Kidney glomerular epithelial cell (primary cell): ENCODE results near the gene ANXA1.

Experiments
- DNase-seq: peaks from one replicate; lab custom pipeline; 2025; lab: John Stamatoyannopoulos, UW

Gene ANXA1, protein sequence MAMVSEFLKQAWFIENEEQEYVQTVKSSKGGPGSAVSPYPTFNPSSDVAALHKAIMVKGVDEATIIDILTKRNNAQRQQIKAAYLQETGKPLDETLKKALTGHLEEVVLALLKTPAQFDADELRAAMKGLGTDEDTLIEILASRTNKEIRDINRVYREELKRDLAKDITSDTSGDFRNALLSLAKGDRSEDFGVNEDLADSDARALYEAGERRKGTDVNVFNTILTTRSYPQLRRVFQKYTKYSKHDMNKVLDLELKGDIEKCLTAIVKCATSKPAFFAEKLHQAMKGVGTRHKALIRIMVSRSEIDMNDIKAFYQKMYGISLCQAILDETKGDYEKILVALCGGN

DNA sequence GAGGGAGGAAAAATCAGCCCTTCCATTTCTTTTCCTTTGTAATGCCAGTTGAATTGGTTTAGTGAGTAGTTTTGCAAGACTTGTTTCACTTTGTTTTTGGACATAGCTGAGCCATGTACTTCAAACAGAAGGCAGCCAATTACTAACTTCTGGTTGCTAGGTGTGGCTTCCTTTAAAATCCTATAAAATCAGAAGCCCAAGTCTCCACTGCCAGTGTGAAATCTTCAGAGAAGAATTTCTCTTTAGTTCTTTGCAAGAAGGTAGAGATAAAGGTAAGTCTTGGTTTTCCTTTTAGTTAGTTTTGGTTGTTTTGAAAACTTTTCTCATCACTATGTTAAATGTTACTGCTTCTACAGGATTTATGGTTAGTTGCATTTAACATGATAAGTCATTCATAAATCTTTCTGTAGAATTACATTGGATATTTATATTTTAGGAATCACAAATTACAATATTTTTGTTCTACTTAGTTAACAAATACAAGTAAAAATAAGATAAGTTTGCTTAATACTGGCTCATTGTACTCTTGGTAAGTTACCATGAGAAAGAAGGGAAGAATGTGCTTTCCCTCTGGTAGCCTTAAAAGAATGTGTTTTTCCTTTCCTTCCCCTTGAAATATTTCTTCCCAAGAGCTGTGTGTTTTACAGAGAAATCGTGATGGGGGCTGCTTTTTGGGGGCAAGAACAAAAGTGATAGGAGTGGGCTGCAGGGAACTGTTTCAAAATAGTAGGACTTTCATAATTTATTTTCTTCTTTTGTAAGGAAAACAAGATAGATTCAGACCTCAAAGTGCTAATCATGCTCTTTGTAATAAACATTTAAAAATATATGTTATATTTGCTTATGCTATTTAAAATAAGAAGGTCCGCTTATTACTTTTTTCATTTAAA is at the start of gene ANXA1:
Gene ANXA1 (plus strand): TSS at position 213 of the 890 bp plus-strand sequence. CDS start 6,671 bp downstream, outside the sequence.
- peak; percentile 88 for DNase-seq

DNA sequence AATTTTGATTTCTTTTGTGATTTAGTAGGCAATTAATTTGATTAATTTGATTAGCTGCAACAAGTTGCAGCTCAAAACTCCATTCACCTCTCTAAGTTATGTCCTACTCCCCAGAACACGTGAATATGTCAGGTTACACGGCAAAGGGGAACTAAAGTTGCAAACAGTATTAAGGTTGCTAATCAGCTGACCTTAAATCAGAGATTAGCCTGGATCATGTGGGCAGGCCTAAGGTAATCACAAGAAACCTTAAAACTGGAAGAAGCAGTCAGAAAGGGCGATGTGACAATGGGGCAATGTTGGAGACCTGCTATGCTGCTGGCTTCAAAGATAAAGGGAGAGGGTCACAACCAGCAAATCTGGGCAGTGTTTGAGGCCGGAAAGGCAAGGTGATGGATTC is 47.3 kb upstream of the ANXA1 start:
- DNase-seq, result no peak

DNA sequence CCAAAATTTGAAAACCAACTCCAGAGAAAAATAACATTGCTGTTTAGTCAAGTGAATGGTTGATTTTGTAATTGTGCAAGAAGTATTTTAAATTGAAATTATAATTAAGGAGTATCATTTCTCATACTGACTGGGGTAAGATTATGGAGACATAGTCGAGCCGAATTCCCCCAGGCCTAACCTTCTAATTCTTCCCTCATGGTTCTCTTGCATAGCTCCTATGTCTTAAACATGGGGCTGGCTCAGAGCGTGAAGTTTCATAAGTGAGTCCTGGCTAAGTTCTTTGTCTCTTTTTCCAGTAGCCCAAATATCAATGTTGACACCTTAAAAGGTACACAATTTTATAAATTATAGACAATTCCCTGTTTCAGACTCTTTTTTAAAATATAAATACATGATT is 46.7 kb upstream of the ANXA1 start:
- no peak for DNase-seq

DNA sequence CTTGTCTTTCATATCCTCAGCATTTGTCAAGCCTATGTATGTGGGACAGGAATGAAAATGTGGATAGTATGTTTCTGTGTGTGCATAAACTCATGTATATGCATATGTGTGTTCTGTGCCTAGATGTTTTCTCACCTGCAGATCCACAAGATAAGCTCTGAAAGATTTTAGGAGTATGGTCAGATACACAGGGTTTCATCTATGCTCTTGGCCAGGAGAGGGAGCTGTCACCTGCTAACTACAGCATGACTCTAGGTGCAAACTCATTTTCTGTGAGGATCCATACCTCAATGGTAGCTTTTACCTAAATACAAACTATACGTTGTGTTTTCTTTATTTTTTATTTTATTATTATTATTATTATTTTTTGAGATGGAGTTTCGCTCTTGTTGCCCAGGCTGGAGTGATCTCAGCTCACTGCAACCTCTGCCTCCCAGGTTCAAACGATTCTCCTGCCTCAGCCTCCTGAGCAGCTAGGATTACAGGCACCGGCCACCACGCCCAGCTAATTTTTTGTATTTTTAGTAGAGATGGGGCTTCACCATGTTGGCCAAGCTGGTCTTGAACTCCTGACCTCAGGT is 44.1 kb upstream of the ANXA1 start:
- DNase-seq, result peak; percentile 61

DNA sequence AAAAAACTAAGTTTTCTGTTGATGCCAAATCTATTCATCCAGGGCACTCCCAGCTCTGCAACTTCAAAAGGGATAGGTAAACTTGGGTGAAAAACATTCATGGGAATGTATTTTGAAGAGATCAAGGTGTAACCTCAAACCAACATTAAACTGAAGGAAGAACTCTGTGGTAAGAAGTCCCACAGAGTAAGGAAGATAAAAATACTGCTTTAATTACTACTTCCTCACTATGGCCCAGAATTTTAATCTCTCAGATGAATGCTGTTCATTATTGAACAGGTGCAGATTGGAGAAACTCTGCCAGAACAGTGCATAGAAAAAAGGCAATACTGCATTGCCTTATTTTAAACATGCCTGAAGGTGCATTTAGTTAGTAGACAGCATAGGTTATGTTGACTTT is 37.6 kb upstream of the ANXA1 start:
- DNase-seq, result no peak

DNA sequence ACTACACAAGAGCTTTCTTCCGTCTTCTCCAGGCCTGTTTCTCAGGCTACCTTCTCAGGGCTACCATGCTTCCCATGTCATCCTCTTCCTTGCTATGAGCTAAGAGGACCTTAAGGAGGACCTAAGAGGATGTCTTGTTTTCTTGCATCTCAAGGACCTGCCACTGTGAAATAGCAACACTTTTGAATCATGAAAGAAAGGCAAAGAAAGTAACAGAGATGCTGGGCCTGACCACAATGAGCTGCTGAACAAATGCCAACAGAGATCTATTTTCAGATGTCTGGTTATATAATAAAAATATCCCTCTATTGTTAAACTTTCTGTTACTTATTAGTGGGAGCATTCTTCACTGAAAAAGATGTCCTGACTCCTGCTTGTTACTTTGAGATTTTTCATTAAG is 36.7 kb upstream of the ANXA1 start:
- DNase-seq, result no peak

DNA sequence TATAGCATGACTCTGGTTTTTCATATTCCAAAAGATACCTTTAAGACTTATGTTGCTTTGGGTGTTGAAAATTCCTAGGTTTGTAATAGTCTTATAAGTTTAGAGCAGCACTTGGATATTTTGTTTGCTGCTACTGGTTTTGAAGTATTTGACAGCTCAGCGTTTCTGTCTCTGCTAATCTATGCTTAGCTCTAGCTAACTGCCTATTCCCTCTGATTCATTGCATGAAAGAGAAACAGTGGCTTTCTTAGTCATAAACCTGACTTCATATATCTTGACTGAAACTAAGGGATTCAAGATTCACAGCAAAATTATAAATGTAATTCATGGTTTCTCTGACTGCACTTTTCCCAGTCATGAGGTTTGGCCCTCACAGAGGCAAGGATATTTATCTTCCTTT is 35.6 kb upstream of the ANXA1 start:
- DNase-seq, result peak; percentile 77

DNA sequence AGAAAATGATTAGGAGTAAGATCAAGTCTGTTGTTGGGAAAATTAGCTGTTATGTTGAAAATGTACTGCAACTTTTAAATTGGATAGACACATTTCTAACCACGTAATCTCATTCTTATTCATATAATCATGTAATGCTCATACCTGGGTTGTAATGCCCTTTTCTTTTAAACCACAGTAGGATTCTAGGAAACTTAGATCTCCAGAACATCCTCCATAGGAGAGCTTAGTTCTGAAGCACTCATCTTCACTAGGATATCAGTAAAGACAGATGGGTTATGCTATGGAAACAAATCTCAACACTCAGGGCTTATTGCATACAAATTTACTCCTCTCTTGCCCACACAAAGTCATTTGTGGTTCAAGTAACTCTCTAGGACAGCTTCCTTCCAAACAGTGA is 34.8 kb upstream of the ANXA1 start:
- DNase-seq, result no peak

DNA sequence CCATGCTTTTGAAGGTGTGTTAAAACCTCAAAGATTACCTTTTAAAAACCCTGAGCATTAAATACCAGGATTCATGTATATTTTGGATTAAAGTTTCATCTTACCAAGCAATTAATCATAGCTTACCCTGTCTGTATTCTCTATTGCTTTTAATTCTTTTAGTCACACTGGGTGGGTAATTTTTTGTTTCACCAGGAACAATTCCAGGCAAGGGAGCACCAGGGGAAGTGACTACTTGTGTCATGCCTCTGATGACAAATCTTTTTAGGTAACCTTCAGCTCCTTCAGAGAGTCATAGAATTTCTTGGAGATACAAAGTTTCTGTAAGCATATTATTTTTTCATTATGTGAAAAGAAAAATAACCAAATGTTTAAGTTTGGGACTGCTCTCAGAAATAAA is 33.4 kb upstream of the ANXA1 start:
- DNase-seq, result peak; percentile 30

DNA sequence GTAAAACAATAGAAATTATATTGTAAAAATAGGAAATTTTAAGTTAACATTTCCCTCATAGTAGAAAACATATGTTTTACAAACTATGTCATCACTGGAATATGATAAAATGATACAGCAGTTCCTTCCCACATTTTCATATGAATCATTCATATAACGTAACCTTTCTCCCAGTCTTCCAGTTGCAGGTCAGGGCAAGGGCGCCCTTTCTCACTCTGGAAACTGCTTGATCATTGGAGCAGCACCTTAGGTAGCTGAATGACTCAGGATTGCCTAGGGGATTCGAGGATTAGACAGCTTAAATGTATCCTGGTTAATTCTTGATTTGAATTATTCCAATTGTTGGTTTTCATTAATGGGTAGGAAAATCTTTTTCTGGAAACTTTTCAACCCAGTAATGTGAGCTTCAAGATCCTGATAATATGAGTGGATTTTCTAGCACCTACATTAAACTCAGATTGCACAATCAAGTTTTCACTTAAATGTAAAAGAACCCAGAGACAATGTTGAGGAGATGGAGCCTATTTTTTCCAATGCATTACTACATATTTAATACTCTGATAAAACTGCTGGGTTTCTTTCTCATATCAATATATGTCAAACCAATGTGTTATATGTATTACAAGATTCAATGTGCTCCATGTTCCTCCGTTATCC is 32.6 kb upstream of the ANXA1 start:
- DNase-seq, result peak; percentile 73

DNA sequence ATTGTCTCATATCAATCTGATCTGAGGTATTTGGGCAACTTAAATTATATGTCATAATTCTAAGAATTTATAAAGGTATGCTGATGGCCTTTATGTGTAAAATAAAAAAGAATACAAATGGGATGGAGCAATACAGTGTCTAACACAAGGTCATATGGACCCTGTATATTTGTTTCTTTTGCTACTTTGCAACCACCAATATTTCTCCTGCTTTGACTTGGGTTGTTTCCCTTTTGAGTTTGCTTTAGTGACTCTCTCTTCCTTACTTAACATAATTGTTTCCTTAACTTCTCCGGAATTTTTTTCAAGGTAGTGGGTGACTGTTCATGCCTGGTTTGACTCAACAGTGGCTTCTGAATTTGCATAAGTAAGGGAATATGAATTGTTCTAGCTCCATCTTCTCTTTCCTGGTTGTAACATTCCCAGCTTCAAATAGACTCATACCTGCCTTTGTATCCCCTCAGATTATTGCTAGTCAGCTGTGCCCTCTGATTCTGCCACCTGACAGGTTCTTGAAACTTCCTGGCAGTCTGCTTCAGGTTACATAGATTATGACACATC is 30.2 kb upstream of the ANXA1 start:
- peak; percentile 8 for DNase-seq

DNA sequence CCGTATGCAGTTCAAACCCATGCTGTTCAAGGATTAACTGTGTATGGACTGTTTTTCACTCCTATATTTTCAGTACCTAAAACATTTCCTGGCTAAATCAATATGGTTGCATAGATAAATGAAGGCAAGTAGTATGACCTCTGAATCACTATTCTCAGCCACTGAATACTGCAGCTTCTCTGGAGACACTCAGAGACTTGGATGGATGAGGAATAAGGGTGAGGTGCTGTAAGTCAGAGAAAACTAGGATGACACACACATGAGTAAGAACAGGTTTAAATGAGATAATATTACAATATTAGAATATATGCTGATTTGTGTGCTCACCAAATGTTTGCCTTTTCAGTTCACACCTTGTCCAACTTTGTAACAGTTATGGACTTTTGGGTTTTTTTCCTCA is 26.0 kb upstream of the ANXA1 start:
- DNase-seq, result no peak

DNA sequence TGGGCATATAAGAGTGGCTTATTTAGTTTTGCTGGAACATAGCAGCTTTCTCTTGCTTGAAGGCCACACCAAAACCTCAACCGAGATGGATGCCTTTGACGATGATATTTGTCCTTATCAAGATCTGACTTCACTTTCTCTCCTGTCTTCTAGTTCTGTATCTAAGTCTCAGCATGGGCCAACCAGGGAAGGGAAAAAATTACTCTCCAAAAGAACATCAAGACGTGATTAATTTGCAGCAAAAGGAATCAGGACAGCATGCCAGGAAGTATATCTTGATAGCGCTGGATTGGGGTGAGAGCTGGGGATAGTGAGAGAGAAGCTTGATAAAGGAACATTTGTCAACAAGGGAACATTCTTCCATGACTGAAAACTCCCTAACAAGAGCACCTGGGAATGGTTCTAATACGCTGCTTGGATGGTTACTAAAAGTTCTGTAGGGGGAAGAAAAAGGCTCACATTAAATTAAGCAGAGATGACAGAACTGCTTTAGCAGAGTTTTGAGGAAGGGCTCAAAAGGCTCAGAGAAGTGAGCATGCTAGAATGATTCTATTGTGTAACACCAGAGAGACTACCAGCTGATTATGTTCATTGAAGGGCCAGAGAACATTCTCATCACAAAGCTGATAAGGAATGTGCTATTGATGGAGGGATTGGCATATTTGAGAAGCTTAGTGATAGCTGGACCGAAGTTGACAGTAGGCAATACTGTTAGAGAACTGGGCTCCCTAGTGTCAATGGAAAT is 21.6 kb upstream of the ANXA1 start:
- no peak for DNase-seq

DNA sequence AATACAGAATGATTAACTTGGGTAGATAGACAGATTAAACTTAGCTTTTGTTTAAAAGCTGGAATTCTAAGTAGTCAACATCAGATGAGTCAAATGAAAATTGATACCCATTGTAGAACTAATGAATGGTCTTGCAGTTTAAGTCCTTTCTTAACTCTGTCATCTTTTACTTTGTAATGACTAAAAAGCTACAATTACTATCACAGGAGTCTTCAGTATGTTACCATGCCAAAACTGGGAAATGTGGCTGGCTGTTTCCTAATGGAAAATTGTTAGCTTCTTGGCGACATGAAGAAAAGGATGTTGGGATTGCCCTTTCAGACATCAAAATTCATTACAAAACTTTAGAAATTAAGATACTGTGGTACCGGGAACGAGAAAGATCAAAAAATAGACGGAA is 20.2 kb upstream of the ANXA1 start:
- no peak for DNase-seq

DNA sequence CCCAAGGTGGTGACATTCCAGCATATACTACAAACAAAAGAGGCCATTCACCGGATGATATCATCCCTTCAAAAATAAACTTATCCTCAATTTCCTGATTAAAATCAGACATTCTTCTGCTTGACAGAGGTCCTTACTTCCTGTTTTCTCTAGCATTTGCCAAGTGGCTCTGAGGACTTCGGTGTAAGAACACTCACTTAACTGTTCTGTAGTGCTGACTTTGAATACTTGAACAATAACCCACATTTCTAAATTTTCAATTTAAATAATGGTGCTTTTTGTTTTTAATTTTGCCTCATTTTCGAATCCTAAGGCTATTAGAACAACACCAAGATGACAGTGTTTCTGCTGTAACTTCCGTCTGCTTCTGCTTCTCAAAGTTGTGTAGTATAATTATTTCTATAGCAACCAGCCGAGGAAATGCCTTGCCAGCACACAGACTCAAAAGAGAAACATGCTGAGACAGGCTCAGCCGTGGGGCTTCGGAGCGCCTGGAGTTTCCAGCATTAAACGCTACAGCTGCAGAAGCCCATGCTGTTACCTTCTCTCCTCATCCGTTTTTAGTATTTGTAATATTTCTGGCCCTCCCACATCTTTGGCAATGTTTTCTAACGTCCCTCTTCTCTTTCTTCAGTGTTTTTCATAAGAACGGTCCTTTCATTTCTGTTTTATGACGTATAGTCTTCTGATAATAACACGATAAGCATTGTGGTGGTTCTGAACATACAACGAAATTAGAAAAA is 19.5 kb upstream of the ANXA1 start:
- DNase-seq, result peak; percentile 86

DNA sequence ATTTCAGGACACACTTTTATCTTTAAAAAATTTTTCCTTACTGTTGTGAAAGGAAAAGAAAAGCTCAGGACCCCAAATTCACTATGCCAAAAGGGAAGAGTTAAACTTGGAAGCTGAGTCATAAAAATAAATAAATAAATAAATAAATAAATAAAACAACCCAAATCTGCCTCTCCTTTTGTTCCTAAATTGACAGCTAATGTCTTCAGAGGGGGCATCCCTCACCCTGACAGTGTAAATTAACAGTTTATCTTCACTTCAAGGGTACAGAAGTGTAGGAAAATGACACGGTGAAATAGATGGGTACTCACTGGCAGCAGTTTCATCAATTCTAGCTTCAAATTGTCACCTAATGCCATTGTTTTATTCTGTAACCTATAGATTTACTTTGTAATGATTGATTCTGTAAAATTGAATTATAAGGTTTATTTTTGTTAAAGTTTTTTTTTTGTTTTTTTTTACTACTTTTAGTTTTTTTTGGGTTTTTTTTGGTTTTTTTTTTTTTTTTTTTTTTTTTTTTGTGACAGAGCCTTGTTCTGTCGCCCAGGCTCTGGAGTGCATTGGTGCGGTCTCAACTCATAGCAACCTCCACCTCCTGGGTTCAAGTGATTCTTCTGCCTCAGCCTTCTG is 18.5 kb upstream of the ANXA1 start:
- no peak for DNase-seq

DNA sequence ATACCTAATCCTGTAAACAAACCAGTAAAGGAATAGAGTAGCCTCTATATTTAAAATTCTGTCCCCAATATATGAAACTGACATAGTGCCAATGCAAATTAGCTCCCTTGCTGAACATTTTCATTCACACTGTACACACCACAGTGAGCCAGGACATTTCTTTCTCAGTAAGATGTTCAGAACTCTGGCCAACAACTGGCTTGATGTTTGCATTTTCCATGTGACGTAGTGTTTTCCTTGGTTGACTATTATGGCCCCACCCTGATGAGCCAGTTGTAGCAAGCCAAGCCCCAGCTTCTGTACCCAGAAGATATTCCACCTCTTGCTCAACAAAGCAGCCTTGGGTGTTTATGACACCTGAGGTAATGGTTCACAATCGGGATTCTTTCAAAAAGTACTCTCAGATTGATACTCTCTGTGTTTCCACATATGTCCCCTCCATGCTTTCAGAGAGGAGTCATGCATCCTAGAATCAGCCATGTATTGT is 17.7 kb upstream of the ANXA1 start:
- DNase-seq, result no peak

DNA sequence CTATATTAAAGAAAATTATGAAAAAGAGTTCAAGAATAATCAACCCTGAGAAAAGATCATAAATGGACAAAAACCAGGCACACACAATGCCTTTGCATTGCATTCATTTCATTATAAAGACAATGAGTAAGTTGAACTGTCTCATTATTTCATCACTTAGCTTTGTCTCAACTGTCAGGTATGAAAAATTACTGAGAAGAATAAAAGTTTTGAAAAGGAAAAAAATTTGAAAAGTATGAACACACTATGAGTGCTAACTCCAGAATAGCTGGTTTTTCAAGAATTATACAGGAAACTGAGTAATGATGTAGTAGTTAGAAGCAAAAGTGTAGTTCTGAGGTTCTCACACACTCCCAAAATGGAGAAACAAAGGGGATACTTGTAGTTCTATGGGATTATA is 16.3 kb upstream of the ANXA1 start:
- DNase-seq, result no peak

DNA sequence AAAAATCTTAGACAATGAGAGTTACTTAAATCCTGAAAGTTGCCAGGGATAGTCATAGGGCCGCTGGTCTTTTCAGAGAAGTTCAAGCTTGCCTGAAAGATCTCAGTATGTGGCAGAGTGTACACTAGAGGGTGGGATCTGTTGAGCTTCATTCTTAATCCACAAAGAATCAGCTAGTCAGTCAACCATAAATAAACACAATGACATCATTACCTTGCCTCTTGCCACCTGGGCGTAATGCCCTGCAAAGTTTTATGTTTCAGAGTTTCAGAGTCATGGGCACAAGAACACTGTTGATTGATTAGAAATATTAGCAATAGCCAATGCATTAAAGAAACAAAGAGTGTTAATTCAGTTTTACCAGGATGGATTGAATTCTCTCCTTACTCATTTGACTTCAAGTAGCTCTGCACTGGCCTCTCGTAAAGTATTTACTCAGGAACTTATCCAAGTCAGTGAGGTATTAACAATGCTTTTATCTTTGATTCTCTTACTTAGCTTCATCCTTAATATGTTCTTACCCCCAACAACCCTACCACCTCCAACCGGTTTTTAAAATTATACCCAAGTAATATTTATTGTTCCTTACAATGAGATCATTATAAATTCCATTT is 14.3 kb upstream of the ANXA1 start:
- peak; percentile 88 for DNase-seq

DNA sequence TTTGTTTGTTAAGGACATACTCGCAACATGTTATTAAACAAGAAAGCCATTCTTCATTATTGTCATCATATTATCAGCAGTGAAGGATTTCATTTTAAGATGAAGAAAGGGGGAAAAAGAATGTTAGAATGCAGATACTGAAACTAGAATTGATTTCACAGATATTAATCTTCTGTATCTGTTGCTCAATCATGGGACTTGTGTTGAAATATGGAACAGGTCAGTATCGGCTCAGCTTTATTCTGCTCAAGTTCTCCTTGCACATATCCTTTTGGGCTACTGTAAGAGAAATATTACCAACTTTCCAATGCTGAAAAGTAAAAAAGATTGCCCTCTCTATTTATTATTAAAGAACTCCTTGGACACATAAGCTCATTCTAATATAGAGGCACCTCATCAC is 13.8 kb upstream of the ANXA1 start:
- DNase-seq, result no peak
